Measurements from ENCODE around the gene ZFP36L1.
A peak's percentile ranks its signal among the peaks of the same experiment; 100 is the strongest.

Gene ZFP36L1

DNA sequence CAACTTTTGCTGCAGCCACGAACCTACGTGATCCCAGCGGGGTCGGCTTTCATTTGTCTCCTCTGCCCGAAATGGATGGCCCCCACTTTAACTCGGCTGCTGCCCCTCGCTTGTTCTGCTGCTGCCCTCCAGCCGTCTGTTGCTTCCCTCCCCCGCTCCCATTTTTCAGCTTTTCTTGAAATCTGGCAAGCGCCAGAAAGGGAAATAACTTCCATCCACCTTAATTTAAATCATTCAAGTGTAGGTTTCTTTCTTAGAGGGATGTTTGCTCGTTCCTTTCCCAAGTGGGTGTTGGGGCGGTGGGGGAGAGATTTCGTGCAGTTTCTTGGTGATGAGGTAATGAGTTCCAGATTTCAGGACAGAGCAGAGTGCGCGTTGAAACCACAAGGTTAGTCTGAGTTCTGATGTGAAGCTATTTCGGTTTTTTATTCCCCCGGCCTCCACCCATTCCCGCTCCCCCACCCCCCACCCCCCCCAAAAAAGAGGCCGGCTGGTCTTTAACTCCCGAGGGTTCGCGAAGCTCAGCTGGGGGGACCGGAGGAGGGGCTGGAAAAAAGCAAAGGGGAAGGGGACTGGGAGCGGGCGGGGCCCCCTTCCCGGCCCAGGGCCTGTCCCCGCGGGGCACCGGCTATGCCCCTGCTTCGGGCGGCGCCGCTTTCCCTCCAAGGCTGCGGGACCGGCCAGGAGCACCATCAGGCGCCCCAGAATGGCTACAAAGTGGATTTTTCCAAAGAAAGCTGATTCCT lies 2.2 kb upstream of the ZFP36L1 start:
- DNase-seq: no peak

DNA sequence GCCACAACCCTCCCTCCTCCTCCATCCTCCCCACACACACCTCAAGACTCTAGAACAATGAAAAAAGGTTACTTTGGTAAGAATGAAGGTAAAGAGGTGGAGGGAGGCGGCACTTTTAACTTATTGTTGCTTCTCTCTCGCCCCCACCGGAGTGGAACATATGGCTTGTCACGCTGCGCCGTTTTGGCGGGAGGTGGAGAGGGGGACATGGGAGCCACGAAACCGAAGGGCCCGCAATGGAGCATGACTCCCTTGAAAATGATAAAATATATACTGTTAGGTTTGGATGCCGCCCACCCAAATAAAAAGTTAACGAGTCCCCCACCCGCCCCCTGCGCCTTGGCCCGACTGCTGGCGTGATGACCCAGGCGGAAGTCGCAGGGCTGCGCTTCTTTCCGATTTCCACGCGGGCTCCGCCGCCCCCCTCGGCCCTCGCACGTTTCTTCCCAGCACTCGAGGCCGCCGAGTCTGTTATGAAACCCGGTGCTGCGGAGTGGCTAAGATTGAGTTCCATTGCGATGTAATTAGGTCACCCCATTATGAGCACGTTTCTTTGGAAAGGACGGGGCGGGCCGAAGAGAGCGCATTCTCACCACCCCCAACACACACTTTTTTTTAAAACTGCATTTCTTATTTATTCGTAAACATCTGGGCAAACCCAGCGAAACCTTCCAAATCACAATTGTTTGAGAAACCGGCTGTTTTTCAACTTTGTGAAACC lies 1.4 kb upstream of the ZFP36L1 start:
- no peak for DNase-seq

DNA sequence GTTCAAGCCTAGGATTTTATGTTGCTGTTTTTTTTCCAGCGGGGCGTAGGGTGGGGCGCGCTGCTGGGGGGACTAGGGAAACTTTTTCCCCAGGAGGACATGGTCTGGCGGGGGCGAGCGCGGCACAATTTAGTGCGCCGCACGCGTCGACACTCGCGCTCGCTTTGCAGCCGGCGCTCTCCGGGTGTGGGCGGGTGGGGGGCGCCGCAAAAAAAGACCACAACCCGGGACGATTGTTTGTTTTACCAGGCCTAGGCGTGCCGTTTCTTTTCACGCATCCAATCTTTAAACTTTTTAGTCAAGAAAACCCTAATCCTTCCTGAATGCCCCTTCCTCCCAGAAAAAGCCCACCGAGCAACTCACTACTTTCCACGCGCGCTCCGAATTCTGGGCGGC lies 865 bp upstream of the ZFP36L1 start:
- no peak for DNase-seq

DNA sequence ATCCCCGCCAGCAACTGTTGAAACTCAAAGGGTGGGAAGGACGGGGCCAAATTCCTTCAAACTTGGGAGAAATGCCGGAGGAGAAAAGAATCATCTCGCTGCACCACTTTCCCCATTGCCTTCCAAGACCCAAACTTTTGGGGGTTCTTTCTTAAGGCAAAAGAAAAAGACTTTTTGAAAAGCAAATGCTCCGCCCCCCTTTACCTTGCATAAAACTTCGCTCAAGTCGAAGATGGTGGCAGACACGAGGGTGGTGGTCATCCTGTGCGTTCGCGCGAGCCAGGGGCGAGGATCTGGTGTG lies 239 bp downstream of the ZFP36L1 start:
- no peak for DNase-seq

DNA sequence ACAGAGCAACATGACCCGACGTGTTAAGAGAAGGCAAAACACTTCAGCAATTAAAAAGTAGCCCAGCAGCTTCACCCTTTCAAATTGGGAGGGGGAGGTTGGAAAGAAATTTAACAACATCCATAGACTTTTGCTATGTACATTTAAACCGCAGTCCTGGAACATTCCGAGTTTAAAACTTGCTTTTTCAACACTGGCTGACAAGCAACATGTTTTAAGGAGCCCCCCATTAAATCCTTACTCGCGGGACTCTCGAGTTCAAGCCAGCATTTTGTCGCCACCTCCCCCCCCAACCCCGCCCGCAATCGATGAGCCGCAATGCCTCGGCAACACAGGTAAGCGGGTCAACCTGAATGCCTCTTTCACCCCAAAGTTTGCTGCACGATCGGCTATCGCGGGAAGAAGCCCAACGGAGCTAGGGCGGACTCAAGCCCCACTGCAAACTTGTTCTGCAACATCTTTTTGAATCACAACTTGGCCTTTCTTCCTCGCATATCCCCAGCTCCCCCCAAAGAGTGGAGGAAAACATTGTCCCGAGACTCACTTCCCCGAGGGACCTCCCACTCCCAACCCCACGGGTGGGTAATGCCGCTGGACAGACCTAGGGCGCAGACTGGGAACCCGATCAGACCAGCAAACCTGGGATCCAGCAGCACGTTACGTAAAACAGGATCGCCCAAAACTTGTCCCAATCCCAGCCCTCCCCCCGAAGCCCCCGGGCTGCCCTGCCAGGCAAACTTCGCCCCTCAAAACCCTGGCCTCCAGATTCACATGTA lies 777 bp downstream of the ZFP36L1 start:
- DNase-seq: peak in 1 of 2 experiments; percentile 4

DNA sequence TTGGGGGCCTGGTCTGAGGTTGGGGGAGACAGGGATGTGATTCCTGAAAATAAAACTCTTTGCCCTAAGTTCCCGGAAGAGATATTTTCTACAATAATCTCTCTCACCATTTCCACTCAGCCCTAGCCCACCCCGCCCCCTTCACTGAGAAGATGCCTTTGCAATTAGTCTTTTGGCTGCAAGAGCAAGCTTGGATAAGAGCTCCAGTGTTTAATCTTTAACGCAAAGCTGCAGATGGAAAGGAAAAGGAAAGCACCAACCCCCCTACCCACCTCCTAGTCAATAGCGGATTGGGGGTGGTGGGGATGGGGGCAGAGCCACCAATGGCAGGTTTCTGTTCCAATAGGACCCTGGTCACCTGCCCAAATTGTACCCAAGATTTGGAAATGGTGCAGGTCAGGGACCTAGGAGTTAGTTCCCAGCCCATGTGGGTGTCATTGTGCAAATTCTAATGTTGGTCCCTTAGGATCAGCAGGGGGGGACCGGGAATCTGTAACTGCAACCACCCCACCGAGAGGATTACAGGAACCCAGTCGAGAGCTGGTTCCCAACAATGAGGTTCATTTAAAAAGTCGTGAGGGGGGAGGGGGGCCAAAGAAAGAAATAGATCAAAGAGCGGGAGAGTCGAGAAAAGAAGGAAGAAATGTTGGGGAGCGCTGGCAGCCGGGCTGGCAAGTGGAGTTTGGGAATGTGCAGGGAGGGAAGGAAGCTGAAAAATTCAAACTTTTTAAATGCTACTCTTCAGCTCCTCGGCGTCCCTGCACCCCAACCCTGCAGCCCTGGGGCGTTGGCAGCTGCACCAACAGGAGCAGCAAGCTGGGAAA lies 1.6 kb downstream of the ZFP36L1 start:
- peak in 1 of 2 experiments; percentile 45 for DNase-seq

DNA sequence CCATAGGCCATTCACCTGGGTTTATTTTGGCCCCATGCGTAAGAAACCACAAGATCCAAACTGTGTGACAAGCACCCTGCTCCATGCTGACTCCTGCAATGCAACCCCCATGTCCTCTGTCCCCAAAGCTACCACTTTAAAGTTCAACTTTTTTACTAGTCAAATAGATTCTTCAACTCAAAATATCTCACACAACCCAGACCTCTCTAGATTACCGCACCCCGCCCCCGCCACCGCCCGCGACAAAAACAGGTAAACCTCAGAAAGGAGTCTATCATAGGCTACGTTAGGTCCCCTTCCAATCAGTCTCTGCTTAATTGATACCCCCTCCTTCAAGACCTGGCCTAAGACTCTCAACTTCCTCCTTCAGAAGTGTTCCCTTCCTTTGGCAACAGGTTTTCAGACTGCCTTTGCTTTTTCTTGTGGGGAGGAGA lies 2.2 kb downstream of the ZFP36L1 start:
- DNase-seq: no peak

DNA sequence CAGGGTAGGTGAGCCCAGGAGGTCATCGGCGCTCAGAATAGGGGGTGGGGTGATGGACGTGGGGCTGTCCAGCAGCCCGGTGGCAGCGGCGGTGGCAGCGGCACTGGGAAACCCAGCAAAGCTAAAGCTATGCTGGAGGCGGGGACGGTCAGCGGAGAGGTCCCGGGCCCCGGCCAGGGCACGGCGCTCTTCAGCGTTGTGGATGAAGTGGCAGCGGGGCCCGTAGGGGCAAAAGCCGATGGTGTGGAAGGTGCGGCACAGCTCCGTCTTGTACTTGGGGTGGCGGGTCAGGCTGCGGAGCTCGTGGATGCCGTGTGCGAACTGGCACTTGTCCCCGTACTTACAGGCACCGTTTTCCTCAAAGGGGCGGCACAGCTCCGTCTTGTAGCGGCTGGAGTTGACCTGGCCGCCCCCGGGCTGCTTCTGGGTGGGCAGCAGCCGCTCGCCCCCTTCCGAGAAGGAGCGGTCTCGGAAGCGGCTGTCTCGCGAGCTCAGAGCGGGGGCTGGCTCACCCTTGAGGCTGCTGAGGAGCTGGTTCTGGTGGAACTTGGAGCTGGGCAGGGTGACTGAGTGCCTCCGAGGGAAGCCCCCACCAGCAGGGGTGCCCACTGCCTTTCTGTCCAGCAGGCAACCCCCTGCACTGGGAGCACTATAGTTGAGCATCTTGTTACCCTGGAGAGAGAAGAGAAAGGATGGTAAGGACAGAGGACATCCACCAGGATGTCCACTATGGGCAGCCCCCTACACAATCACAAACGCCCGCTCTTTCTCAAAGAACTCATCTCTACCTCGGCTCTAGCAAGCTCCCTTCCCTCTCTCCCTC lies 2.8 kb downstream of the ZFP36L1 start:
- no peak for DNase-seq

DNA sequence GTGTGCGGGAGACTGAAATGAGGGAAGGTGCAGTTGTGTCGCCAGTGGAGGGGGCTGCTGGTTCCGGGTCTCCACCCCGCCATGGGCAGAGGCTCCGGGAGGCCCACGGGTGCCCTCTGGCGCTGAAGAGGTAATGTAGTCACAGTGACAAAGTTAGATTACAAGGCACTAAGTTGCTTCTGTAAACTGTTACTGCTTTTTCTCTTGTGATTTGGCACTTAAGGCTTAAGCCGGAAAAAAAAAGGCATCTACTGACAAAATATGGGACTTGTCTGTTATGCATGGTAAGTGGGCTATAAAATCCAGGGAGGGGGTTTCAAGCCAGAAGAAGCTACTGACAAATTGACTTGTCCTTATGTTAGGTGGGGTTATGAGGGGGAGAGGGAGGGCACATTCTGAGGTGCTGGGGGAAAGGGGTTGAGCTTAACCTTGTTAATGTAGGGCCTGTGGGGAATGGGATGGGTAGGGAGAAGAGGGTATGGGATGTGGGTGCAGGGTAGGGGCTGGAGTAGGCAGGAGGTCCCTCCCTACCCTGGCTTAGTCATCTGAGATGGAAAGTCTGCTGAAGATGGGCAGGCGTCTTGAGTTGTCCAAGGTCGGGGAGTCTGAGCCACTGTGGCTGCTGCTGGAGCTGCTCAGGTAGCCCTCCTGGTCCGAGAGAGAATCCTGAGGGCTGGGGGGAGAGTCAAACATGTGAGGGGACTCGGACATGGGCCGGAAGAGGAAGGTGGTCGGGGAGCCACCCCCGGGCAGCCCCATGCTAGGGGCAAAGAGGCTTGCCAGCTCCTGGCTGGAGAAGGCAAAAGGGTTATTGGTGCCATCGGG lies 3.7 kb downstream of the ZFP36L1 start:
- DNase-seq: peak; percentile 78 to 85

DNA sequence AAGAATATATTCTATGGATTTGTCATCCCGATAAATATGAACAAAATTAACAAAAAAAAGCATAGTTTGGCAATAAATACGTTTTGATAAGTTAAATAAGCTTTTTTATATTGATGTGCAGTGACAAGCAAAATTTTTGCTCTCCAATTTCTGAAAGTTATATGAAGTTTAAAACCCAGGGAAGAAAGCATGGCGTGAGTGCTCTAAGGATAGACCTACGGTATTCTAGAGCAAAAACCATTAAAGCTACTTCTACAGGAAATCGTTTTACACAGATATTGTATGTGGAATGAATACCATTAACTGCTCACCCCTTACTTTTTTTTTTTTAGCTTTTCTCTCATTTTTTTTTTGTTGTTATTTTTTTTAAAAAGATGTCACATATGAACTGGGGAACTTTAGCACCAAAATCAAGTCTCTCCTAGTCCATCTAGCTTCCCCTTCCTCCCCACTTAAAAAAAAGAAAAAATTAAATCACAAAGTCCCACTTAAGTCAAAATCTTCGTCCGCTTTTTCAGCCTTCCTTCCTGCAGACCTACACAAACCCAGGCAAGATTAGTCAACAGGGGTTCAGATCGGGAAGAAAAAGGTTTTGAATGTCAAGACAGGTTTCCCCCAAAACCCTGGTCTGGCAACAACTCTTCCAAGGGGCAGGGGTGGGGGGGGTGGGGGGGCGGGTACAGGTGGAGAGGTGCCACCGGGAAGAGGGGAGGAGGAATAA lies 4.4 kb downstream of the ZFP36L1 start:
- no peak for DNase-seq

DNA sequence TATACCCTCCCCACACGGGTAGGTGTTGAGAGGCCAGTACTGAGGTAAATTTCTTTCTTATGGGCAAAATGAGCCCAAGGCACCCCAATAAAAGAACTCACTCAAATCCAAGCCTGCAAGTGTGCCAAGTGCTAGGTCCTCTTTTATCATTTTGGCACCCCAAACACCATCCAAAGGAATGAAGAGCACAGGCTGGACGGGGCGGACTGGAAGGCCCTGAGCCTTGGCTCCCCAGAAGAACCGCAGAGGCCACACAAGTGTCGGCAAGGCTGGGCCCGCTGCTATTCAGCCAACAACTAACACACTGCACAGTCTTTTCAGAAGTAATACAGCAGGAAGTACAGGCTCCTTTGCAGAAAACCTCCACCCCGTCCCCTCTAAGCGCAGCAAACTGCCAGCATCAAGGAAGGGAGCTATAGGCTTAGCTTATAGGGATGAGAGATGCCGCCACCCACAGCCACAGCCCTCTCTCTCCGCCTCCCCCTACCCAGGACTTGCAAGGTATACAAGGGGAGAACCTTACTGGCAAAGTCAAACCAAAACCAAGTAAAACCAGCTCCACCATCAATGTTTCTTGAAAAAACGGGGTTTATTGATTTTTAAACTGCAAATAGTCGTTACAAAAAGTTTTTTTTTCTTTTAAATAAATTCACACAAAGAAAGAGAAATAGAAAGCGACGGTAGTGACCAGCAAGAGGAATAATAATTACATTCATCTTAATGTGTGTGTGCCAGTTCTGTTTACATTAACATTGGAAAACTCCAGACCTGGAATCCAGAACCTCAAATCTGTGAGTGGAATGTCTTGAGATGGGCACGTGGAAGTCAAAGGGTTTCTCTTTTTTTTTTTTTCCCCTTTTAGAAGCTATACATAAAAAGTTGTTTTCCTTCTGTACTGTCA lies 5.5 kb downstream of the ZFP36L1 start:
- no peak for DNase-seq

DNA sequence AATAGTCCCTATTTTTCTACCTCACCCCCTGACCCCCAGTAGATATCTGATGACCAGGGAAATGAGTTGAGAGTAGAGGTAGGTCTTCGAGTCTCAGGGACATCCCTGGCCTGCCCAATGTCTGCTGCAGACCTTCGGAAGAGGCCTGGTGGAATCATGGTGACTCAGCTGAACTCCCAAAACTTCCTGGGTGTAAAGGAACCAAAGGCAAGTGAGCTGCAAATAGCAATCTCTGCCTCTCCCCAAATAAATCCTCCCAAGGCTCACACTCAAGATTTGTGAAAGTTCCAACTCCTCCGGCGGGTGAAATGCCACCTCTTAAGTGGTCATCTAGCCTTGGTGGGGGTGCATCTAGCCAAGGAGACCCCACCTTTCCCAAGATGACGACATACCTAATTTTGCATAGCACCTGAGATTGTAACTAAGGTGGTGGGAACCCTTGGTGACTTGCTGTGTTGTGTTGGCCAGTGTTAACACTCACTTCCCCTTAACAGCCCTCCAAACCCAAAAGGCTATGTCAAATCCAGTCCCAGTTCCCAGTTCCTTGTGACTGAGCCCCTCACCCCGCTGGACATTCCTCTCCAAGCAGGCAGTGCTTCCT lies 6.3 kb downstream of the ZFP36L1 start:
- no peak for DNase-seq

DNA sequence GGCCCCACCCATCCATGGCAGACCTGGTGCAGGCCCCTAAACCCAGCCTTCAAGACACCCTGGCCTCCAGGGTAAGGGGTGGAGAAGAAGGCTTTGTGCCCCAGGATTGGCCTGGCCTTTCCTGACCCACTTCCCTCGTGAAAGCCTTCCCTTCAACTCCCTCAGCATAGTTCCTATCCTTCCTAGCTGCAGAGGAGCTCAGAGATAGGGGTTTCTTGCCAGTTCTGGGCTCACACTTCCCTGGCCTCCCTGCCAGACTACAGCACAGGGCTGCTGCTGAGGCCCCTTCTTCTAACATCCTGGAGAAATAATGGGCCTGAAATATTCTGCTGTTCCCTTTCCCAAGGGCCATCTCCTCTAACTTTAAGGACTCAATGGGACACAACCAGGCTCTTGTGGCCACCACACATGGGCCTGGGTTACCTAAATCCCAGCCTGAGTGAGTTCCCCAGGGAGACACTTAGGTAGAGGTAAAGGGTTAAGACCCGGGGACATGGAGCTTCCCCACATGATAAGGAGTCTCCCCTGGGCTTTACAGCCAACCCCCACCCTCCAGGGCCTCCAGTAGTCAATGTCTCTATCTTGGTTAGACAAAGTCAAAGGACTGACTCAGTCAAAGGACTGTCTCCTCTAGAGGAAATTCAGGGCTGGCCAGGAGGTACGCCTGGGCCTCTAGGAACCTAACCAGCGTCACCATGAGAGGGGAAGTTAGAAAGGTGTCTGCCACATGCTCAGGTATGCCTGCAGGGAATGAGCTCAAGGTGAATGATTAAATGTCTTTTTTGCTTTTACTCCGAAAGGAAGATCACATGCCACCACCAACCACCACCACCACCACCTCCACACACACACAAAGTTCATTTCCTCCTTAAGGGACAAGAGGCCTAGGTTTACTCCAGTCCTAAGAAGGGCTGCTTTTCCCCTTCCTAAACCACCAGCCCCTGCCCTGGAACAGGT lies 7.1 kb downstream of the ZFP36L1 start:
- DNase-seq: no peak

DNA sequence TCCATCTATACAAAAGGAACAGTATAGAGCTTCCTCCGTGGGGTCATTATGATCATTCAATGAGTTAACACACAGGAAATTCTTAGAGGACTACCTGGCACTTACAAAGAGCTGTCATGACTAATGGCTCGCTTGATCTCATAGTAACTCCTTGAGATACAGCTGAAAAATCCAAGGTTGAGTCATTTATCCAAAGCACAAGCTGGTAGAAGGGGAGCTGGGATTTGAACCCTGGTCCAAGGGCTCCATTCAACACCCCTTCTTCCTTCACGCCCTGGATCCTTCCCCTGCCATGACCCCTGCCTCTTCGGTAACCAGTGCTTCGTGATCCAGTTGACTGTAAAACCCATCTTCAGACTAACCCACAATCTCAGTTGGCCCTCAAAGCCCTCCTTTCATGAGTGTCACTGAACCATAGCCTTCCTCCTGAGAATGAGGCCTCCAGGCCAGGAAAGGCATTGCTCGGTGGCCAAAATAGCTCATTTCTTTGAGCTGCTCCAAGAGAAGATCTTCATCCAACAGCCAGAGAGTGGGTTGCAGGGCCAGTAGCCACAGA lies 7.8 kb downstream of the ZFP36L1 start:
- no peak for DNase-seq

DNA sequence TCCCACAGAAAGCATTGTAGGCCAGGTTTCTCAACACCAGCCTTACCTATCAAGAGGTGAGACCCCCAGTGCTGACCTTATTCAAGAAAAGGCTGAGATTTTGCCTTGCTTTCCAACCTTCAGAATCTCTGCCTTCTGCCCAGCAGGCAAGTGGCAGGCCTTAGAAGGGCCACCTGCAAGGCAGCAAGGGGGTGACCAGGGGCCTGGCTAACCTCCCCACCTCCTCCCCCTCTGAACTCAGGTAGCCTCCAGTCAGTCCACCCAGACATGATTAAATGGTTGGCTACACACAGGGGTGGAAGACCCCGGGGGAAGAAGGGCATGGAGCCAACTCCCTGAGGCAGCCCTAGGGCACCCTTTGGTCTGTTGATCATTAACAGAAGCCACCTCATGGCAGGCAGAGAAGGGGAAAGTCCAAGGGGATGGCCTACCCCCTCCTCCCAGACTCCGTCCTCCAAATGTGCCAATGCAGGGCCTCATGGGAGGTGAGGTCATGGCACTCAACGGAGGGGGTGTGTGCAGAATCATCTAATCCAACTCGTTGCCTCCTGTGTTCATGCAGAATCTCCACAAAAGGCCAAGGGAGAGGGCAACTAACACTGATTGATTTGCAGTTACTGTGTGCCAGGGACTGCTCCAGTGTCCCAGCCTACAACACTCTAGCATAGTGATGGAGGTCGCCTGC lies 8.5 kb downstream of the ZFP36L1 start:
- DNase-seq: no peak

DNA sequence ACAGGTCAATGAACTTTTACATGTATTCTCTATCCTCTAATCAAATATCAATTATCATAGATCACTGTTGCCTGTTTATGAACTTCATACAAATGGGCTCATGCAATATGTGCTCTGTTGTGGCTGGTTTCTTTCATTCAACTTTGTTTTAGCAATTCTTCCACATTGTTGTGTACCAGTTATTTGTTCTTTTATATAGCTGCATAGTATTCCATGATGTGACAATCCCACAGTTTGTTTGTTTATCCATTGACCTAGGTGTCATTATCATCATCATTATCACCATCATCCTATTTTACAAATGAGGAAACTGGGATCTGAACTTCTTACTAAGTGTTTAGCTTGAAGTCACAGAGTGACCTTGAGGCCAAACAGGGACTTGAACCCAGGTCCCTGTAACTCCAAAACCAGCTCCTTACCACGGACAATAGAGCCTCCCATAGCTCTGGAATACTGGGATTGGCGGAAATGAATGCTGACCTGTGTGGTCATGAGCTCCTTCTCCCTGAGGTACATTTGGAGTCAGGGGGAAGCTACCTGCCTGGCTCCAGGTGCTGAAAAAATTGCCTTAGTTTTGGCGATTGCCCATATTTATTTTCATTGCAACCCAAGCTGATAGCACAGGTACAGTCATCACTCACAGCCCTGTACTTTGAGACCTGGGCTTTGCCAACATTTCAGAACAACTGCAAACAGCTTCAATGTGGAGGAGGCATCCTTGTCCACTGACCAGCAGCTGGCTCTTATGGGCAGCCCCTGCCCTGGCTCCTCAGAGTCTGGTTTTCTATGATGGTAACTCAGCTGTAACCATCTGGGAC lies 9.2 kb downstream of the ZFP36L1 start:
- no peak for DNase-seq
